ELR (cell line): Measurements from ENCODE around the gene GRID1.

Source experiments
- DNase-seq: peaks from one replicate; pipeline ENCODE4 v3.0.0-alpha.2; 2015; ENCODE audit warnings: low read depth

The GRID1 gene

GRCh38 chr10:86314616-86315548, 51.7 kb downstream of the GRID1 start:
- DNase-seq, result no peak

GRCh38 chr10:86313621-86314041, 53.0 kb downstream of the GRID1 start:
- no peak for DNase-seq

- DNase-seq, result no peak
Observed at GRCh38 chr10:86312701-86313270, 53.8 kb downstream of the GRID1 start.

- DNase-seq, result no peak
Observed at GRCh38 chr10:86311906-86312305, 54.7 kb downstream of the GRID1 start.

- no peak for DNase-seq
Observed at GRCh38 chr10:86311190-86311589, 55.4 kb downstream of the GRID1 start.

DNA sequence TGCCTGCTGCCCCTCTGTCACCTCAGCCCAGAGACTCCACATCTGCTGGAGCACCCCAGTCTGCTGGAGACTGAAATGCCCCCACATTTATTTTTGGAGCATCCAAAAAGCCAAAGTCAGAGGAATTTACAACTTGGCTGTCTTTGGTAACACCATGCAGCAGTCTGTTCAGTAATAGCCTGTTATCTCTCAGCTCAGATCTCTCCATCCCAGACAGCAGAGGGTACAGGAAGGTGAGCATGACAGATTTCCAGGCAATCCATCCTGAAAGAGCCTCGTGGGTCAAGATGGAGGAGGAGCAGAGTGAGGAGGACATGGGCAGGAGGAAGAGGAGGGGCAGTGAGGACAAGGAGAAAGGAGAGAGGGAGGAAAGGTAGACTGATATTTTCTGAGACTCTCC, 55.9 kb downstream of the GRID1 start:
- DNase-seq, result no peak

DNA sequence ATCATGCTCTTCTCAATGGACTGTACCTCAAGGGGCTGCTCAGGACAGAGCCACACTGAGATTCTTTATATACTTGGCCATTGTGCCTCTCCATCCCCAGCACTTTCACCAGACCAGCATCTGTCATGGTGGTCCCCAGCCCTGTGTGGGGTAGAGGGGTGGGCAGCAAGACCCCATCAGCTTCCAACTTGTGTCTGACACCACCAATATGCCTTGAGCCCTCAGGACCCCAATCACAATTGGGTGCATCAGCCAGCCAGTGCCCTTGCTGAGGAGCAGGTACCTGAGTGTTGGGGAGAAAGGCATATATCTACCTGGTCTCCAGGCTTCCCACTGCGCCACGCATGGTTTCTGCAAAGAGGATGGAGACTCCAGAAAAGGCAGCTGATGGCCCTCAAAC, 56.3 kb downstream of the GRID1 start:
- DNase-seq, result no peak

DNA sequence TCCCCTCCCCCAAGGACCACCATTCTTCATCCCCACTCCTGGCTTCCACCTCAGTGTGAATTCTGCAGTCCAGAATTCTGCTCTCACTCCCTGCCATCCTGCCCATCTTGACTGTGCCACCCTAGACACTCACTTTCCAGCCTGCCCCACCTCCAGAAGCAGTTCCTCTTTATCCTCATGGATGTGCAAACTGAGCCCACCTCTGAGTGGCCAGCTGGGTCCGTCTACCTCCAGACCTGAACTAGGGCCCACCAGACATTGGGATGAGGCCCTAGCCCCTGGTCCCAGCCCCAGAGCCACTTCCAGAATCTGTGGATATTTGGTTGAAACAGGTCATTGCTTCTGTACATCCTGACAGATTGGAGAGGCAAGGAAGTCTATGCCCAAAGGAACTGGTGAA, 58.5 kb downstream of the GRID1 start:
- DNase-seq, result no peak

- DNase-seq, result peak; percentile 18
Observed at GRCh38 chr10:86306628-86307278, 59.8 kb downstream of the GRID1 start.

- no peak for DNase-seq
Observed at GRCh38 chr10:86305521-86305920, 61.1 kb downstream of the GRID1 start.

DNA sequence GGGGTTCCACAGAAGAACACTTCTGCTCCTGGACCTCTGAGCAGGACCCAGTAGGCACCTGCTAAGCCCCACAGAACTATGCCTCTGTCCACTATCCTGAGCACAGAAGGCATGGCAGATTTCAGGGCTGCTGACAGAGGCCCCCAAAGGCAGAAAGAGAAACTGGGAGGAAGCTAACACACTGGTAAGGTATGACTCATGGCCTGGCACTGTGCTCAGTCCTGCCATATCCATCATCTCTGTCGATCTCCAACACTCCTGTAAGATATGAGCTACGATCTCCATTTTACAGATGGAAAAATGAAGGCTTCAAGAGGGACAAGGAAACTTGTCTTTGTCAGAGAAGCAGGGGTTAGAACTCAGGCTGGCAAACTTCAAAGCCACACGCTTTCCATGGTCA, 62.2 kb downstream of the GRID1 start:
- DNase-seq, result no peak

DNA sequence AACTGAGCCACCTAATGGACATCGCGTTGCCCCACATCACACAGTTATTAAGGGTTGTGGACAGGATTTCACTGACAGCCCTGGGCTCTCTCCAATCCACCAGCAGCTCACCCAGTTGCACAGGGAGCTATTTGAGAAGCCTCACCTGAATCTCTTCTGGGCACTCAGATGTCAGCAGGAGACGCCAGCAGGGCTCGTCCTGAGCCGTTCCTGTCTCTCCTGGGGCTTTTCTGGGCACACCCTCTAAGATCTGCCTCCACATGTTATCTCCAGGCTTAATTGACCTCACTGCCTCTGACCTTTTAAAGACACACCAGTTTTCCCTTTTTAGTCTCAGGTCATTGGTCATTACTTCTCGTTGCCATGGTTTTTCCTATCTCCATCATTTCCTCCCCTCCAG, 63.0 kb downstream of the GRID1 start:
- DNase-seq, result no peak

- DNase-seq, result no peak
Observed at GRCh38 chr10:86301971-86302370, 64.6 kb downstream of the GRID1 start.

DNA sequence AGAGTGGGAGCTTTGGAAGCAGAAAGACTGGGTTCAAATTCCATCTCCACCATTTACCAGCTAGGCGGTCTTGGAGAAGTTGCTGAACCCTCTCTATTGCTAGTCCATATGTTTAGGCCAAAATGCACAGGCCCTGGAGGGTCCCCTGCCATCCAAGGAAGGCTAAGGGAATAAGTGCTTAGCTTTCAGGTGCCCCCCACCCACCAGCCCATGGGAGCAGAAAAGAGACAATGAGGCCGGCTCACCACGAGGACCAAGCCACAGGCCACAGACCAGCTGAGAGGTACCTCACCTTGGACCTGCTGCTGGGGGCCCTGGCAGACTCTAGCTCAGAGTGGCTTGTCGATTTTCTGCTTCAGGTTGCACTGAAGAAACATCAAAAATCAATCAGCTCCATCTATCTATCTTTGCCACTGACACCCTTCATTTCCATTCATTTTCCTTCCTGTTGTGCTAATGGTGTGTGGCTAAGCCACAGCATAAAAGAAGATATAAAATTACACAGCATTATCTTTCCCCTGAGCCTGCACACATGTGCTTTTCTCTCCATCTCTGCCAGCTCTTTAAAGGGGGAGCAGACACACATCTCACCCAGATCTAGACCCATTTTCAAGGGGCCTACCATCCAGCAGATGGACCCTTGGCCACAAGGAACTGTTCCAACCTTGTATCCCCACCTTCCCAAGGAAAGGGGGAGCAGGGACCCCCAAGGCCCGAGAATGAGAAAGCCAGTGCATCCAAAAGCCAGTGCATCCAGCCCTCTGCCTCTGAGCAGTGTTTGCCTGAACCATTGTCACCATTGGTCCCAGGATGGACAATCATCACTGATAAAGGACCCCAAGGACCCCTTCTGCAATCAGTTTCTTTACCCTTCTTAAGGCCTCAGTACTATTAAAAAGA, 65.4 kb downstream of the GRID1 start:
- DNase-seq, result no peak

DNA sequence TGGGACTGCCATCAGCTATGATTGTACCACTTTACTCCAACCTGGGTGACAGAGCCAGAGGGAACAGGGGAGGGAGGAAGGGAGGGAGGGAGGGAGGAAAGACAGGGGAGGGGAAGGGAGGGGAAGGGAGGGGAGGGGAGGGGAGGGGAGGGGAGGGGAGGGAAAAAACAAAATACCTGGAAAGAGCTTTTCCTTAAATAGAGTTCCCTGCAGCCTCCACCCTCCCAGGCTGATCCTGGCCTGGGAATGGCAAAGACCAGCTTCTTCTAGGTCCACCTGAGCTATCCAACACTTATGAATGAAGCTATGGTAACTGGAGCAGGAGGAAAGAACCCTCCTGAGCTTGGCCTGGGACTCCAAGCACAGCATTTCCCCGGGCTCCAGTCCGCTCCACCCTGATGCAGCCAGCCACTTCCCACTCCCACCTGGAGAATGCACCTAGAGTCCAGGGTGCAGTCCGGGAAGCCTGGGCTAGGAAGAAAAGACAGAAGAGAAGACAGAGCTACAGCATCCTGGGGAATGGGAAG, 66.1 kb downstream of the GRID1 start:
- DNase-seq, result no peak

DNA sequence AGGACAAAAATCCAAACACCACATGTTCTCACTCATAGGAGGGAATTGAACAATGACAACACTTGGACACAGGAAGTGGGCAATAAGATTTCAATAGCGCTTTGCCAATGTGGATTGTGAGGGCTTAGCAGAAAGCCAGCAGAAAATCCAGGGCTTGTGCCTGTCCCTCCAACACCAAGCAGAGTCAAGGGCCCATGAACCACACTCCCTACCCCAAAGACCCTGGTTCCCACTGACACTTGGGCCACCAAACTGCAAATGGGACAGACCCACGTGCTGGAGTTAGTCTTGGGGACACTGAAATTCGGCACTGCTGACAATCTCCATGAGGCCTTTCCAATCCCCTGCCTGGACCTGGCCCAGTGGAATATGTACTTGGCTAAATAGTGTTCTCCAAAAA, 67.0 kb downstream of the GRID1 start:
- DNase-seq, result no peak

DNA sequence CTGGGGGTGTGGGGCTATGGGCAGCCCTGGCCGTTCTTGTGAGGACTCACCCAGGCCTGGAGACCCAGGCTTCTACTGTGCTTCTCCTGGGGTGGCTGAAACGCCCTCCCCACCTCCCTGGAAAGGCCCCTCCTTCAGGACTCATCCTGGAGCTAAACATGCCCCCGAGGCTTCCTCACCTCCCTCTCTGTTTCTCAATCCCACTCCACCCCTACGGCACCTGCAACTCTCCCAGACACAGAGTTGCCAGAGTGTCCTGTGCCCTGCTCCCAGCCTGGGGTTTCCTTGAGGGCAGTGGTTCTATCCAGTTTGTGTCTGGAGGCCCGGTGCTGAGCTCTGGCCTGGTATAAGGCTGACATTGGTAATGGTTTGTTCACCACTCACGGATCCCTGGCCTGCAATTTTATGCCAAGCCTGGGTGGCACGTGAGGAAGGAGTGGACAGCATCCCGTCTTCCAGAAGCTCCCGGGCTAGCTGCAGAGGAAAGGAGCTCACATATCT, 68.0 kb downstream of the GRID1 start:
- no peak for DNase-seq

DNA sequence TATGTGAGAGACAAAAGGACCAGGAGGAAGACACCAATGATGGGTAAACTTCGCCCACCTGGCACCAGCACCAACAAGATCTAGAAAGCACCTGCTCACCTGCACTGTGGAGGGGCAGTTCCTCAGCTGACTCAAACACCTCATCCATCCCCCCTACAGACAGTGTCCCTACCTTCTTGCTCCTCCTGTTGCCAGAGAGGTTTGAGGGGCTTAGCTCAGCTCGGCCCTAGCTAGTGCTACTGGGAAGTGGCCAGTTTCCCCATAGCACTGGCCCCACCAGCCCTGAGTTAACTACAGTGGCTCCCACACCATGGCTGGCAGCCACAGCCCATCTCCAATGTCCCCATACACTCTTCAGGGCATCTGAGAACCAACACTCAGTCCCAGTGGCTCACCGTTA, 70.8 kb downstream of the GRID1 start:
- DNase-seq, result no peak

DNA sequence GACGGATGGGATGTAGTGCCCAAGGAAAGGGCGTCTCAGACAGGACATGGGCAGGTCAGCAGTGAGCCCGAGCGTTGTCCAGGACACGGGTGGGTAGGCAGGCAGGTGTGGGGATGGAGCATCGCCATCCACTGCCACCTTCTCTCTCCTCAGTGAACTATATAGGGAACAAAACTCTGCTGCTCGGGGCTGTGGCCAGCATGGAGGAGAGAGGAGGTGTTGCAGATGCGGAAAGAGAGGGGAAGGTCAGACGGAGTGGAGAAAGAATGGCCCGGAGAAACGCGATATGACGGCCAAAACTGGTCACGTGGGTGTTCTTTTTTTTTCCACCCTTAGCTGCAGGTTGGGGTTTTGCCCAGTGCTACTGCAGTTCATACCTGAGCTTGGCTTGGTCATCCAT, 71.2 kb downstream of the GRID1 start:
- DNase-seq, result no peak

- DNase-seq, result no peak
Observed at GRCh38 chr10:86294346-86295265, 72.0 kb downstream of the GRID1 start.

- DNase-seq, result no peak
Observed at GRCh38 chr10:86293396-86293791, 73.2 kb downstream of the GRID1 start.
